Vagina (tissue), 2 donors: Measurements from ENCODE around the gene FCHO1. TPM values are rescaled to one million over a fixed set of nuclear protein-coding genes. Genes with fewer than 3 reads are reported as not detected.
"Not testable (repeated sequence)": the region's sequence is repeated elsewhere in the genome, so short reads cannot be mapped to it uniquely, and the experiment has no call there.

Experiments
- DNase-seq, 2 donors: peaks; one replicate each; pipeline ENCODE4 v3.0.0-alpha.2; 2017; ENCODE audit errors: extremely low spot score in 2 of 2
- H3K27ac ChIP-seq: fragments of 200-600 bp; sonication (generic); one replicate; pipeline ENCODE4 v1.5.1; 2019
- H3K27me3 ChIP-seq: fragments of 200-600 bp; sonication (generic); one replicate; pipeline ENCODE4 v1.5.1; 2019
- H3K36me3 ChIP-seq, 2 donors: fragments of 200-600 bp; sonication (generic); one replicate each; pipeline ENCODE4 v1.5.1; 2017 to 2019
- H3K4me1 ChIP-seq: fragments of 200-600 bp; sonication (generic); one replicate; pipeline ENCODE4 v1.5.1; 2019
- H3K4me3 ChIP-seq, 2 donors: fragments of 200-600 bp; sonication (generic); 1 replicate in 1 of 2; 2 replicates in 1 of 2; pipeline ENCODE4 v1.5.1; 2016 to 2019
- H3K9me3 ChIP-seq: fragments of 200-600 bp; sonication (generic); one replicate; pipeline ENCODE4 v1.5.1; 2019
- POLR2A ChIP-seq, 2 donors: fragments of 450-650 bp; IDR thresholded peaks; one replicate each; pipeline ENCODE4 v1.6.1; 2017; ENCODE audit warnings: antibody characterized with exemption in 2 of 2, mild to moderate bottlenecking in 2 of 2, moderate library complexity in 2 of 2
- POLR2AphosphoS5 ChIP-seq, 2 donors: sonication (generic); formaldehyde crosslinking; IDR thresholded peaks; one replicate each; pipeline ENCODE4 v1.9.0; 2017; ENCODE audit warnings: antibody characterized with exemption in 2 of 2, mild to moderate bottlenecking in 2 of 2, low read depth in 1 of 2; ENCODE audit not compliant: insufficient read depth in 1 of 2
- intact Hi-C: fragments of 100-400 bp; cut with DNase I; formaldehyde crosslinking; loops from one replicate; pipeline ENCODE4 v1.15.1; 2023
- total RNA-seq: library from RNA; depleted of rRNA; stranded (reverse); fragments of >200 nt; gene quantifications from one replicate; pipeline ENCODE4 v1.2.3, GENCODE V29; 2016
- TF ChIP-seq, protein P1 (sequence below), 3 experiments: fragments of 450-650 bp in 2 of 3; fragments of 200-600 bp in 1 of 3; sonication (generic) in 1 of 3; IDR thresholded peaks; one replicate each; pipeline ENCODE4 v1.5.1; 2017 to 2019; ENCODE audit warnings: antibody characterized with exemption in 3 of 3, mild to moderate bottlenecking in 2 of 3, moderate library complexity in 2 of 3

FCHO1 gene
- total RNA-seq, 1 donor from 2014 or later: 12.3 TPM

DNA sequence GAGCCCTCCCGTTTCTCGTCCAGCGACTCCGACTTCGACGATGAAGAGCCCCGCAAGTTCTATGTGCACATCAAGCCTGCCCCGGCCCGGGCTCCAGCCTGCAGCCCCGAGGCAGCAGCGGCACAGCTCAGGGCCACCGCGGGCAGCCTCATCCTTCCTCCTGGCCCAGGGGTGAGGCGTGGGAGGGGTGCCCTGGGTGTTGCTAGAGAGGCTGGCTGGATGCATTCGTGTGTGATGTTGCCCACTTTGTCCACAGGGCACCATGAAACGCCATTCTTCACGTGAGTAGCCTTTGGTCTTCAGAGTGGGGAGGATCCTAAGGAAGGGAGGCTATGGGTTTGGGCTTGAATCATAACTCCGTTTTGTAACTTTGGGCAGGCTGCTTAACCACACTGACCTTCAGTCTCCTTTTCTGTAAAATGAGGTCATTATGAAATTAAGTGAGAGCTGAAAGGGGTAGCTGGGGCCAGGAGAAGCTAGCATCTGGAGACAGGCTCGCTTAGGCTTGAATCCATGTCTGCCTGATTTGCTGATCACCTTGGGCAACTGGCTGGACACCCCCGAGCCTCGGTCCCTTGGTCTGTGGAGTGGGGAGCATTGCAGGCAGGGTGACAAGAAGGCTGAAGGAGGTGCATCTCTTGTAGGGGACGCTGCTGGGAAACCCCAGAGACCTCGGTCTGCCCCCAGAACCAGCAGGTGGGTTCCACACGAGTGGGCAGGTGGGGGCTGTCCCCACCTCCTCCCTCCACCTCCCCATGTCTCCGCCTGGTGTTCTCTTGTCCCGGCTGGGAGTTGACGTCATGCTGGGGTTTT, 24.9 kb downstream of the FCHO1 start:
- H3K27ac ChIP-seq: no peak overlapping the region
- no peaks in the 10 kb centered on the region for H3K27me3 ChIP-seq

DNA sequence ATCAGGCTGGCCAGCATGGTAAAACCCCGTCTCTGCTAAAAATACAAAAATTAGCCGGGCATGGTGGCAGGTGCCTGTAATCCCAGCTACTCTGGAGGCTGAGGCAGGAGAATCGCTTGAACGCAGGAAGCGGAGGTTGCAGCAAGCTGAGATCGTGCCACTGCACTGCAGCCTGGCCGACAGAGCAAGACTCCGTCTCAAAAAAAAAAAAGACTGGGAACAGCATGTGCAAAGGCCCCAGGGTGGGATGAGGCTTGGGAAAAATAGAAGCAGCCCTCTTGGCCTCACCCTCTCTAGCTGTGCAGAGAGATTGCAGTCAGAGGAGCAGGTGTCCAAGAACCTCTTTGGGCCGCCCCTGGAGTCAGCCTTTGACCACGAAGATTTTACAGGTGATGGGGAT, 26.6 kb downstream of the FCHO1 start:
- intact Hi-C loops, H3K27me3 ChIP-seq, H3K9me3 ChIP-seq, H3K27ac ChIP-seq, DNase-seq, H3K4me3 ChIP-seq, H3K36me3 ChIP-seq: not testable (repeated sequence)
- H3K4me1 ChIP-seq: peaks cover 12% of the 10 kb centered on the region

More for the DNA sequence above, 24.9 kb downstream of the FCHO1 start:
- no peak for DNase-seq
- Histone ChIP-seq H3K4me1 (peaks cover 12% of the 10 kb centered on the region), H3K4me3 (no peak overlapping the region), H3K9me3 (no peaks in the 10 kb centered on the region), H3K36me3 (no peaks in the 10 kb centered on the region)
- TF ChIP-seq POLR2A (IDR thresholded peaks at IDR 0.05) (no peak), POLR2AphosphoS5 (IDR thresholded peaks at IDR 0.05; ENCODE audit: insufficient read depth in 1 of 2, low read depth in 1 of 2) (no peak)
- TF ChIP-seq, protein P1, sequence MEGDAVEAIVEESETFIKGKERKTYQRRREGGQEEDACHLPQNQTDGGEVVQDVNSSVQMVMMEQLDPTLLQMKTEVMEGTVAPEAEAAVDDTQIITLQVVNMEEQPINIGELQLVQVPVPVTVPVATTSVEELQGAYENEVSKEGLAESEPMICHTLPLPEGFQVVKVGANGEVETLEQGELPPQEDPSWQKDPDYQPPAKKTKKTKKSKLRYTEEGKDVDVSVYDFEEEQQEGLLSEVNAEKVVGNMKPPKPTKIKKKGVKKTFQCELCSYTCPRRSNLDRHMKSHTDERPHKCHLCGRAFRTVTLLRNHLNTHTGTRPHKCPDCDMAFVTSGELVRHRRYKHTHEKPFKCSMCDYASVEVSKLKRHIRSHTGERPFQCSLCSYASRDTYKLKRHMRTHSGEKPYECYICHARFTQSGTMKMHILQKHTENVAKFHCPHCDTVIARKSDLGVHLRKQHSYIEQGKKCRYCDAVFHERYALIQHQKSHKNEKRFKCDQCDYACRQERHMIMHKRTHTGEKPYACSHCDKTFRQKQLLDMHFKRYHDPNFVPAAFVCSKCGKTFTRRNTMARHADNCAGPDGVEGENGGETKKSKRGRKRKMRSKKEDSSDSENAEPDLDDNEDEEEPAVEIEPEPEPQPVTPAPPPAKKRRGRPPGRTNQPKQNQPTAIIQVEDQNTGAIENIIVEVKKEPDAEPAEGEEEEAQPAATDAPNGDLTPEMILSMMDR (IDR thresholded peaks at IDR 0.05): no peak
- intact Hi-C loops: no loop called here

DNA sequence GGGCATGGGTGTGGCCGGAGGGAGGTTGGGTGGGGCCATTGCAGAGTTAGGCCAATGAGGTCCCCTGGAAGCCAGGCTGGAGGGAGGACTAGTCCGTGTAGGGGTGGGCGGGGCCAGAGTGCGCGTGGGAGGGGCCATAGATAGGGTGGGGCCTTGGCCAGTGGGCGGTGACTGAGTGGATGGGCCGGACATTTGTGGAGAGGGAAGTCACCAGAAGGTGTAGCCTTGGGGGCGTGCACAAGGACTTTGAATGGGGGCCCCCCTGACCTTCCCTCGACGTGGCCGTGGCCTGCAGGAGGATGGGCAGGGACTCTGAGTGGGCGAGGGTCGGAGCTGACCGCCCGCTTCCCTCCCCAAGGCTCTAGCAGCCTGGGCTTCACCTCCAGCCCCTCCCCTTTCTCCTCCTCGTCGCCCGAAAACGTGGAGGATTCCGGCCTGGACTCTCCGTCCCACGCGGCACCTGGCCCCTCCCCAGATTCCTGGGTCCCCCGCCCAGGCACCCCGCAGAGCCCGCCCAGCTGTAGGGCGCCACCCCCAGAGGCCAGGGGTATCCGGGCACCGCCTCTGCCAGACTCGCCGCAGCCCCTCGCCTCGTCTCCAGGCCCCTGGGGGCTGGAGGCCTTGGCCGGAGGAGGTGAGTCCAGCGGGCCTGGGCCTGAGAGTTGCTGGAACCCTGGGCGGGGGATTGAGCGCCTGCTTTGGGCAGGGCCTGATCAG, 27.1 kb downstream of the FCHO1 start:
- Histone ChIP-seq H3K9me3 (no peaks in the 10 kb centered on the region), H3K27me3 (no peaks in the 10 kb centered on the region), H3K27ac (no peak overlapping the region), H3K36me3 (no peaks in the 10 kb centered on the region), H3K4me1 (peaks cover 12% of the 10 kb centered on the region), H3K4me3 (no peak overlapping the region)
- no peak for TF ChIP-seq POLR2AphosphoS5 (IDR thresholded peaks at IDR 0.05; ENCODE audit: insufficient read depth in 1 of 2, low read depth in 1 of 2)
- no peak for DNase-seq
- intact Hi-C loops: no loop called here

DNA sequence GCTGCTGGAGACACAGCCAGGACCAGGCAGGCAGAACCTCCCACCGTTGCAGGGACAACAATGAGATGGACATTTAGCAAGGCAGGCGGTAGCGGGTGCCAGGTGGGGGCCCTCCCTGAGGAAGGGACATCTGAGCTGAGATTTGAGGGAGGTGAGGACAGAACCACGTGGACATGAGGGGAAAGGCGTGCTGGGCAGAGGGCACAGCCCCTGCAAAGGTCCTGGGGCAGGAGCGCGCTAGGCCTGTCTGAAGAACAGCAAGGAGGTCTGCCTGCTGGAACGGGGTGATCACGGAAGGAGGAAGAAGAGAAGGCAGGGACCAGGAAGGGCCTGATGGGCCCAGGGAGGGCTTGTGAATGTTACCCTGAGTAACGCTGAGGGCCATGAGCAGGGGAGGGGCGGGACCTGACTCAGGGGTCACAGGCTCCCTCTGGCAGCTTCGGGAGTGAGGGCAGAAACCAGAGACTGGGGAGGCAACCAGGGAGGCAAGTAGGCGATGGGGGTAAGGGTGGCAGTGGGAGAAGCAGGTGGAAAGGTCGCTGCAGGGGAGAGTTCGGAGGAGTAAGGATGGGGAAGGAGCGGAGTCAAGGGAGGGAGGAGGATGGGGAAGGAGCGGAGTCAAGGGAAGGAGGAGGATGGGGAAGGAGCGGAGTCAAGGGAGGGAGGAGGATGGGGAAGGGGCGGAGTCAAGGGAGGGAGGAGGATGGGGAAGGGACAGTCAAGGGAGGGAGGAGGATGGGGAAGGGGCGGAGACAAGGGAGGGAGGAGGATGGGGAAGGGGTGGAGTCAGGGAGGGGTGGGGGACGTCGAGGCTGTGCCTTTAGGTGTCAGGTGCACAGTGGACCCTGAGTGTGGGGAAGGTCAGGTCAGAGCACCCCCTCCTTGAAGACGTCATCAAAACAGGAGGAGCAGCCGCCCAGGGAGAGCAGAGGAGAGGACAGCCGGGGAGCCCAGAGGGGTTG, 28.0 kb downstream of the FCHO1 start:
- no peaks in the 10 kb centered on the region for H3K27me3 ChIP-seq

DNA sequence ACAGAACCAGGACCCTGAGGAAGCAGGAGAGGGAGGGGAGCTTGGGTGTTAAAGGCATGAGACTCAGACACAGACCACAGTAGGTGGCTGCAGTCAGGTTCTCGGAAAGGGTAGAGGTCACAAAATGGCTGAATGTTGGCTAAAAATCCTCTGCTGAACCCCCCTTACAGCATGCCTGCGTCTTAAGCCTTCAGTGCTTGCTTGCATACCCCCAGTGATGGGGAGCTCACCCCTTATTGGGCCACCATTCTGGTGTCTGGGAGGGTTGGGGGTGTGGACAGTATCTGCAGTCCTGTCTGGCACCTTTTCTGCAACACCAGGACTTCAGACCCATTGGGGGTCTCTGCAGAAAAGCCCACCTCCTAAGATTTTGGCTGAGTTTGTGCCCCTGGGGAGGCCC, 29.5 kb downstream of the FCHO1 start:
- TF ChIP-seq POLR2AphosphoS5 (IDR thresholded peaks at IDR 0.05; ENCODE audit: insufficient read depth in 1 of 2, low read depth in 1 of 2): no peak
- TF ChIP-seq, protein P1 (IDR thresholded peaks at IDR 0.05): no peak
- no peak for TF ChIP-seq POLR2A (IDR thresholded peaks at IDR 0.05)
- no peaks in the 10 kb centered on the region for H3K9me3 ChIP-seq
- DNase-seq: no peak
- intact Hi-C loops: no loop called here
- H3K27me3 ChIP-seq: no peaks in the 10 kb centered on the region
- H3K4me1 ChIP-seq: peaks cover 12% of the 10 kb centered on the region
- no peak overlapping the region for H3K4me3 ChIP-seq
- H3K36me3 ChIP-seq: no peaks in the 10 kb centered on the region
- no peak overlapping the region for H3K27ac ChIP-seq

More for the DNA sequence above, 28.0 kb downstream of the FCHO1 start:
- intact Hi-C loops: no loop called here
- no peak for TF ChIP-seq POLR2AphosphoS5 (IDR thresholded peaks at IDR 0.05; ENCODE audit: insufficient read depth in 1 of 2, low read depth in 1 of 2)
- TF ChIP-seq, protein P1 (IDR thresholded peaks at IDR 0.05): no peak
- no peak for TF ChIP-seq POLR2A (IDR thresholded peaks at IDR 0.05)
- no peaks in the 10 kb centered on the region for H3K9me3 ChIP-seq
- no peak overlapping the region for H3K27ac ChIP-seq
- peaks cover 12% of the 10 kb centered on the region for H3K4me1 ChIP-seq
- H3K4me3 ChIP-seq: no peak overlapping the region
- DNase-seq: no peak
- H3K36me3 ChIP-seq: no peaks in the 10 kb centered on the region

DNA sequence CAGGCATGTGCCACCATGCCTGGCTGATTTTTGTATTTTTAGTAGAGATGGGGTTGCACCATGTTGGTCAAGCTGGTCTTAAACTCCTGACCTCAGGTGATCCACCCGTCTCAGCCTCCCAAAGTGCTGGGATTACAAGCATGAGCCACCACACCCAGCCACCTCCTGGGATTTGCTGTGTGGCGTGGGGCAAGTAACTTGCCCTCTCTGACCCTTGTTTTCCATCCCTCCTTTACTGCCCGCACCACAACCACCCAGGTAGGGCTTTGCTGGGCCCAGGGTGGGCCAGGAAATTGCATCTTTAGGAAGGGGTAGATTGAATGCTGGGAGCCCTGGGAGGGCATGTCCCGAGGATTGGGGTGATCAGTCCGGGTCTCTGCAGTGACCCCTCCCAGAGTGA, 32.4 kb downstream of the FCHO1 start:
- H3K27ac ChIP-seq, intact Hi-C loops, H3K4me3 ChIP-seq, H3K9me3 ChIP-seq, H3K27me3 ChIP-seq, H3K4me1 ChIP-seq, DNase-seq, H3K36me3 ChIP-seq: not testable (repeated sequence)
